ENCODE measurements around the gene CEP112. TPM values are rescaled to one million over a fixed set of nuclear protein-coding genes. Genes with fewer than 3 reads are reported as not detected.

CEP112 gene
- total and polyA plus RNA-seq, 2 of the 13 experiments (the other 11 are each of a cell fraction or from before 2014, with no cell fraction given) = 1.2 to 3.4 TPM

- CTCF ChIA-PET (ENCODE audit: low intra/inter-chr PET ratio, low total read pairs) = no interaction called here
- TF ChIP-seq RXRB (CRISPR knock-in tag; IDR thresholded peaks at IDR 0.05; ENCODE audit: borderline replicate concordance) (no peak), IRX3 (CRISPR knock-in tag; IDR thresholded peaks at IDR 0.05; ENCODE audit: borderline replicate concordance, low read depth) (no peak), NFYB (CRISPR knock-in tag; IDR thresholded peaks at IDR 0.05) (no peak), ZNF44 (CRISPR knock-in tag; IDR thresholded peaks at IDR 0.05) (no peak), HNF4G (IDR thresholded peaks at IDR 0.05; ENCODE audit: borderline replicate concordance, low read depth, low read length) (no peak), HNF4G (CRISPR knock-in tag; IDR thresholded peaks at IDR 0.05; ENCODE audit: borderline replicate concordance, low read depth) (no peak), ZNF784 (CRISPR knock-in tag; IDR thresholded peaks at IDR 0.05; ENCODE audit: borderline replicate concordance) (no peak)
- TF ChIP-seq, protein P1, sequence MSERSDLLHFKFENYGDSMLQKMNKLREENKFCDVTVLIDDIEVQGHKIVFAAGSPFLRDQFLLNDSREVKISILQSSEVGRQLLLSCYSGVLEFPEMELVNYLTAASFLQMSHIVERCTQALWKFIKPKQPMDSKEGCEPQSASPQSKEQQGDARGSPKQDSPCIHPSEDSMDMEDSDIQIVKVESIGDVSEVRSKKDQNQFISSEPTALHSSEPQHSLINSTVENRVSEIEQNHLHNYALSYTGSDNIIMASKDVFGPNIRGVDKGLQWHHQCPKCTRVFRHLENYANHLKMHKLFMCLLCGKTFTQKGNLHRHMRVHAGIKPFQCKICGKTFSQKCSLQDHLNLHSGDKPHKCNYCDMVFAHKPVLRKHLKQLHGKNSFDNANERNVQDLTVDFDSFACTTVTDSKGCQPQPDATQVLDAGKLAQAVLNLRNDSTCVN (CRISPR knock-in tag; IDR thresholded peaks at IDR 0.05; ENCODE audit: borderline replicate concordance) = no peak
- ATAC-seq (no peak), FAIRE-seq (no peak), DNase-seq (ENCODE audit: low spot score) (no peak)
- H2AFZ ChIP-seq (ENCODE audit: low read length) = no peak overlapping the region
- no peak overlapping the region for H3K4me3 ChIP-seq (replicated peaks in 1 of 3; ENCODE audit: insufficient read depth in 1 of 3, low read depth in 2 of 3, low read length in 3 of 3)
- POLR2A ChIA-PET = no interaction called here
- no peaks in the 10 kb centered on the region for H3K79me2 ChIP-seq (ENCODE audit: insufficient read depth, low read length)
- no peak overlapping the region for H3K27ac ChIP-seq (ENCODE audit: extremely low read length, insufficient read depth, low read length)
- no TSS peak for BruUV-seq (replicated peaks)
- H3K9me3 ChIP-seq (ENCODE audit: low read length) = 0 out of 2 replicates have a peak, but pooled peaks cover 4% of the 10 kb centered on the region
- H3K4me2 ChIP-seq (ENCODE audit: low read depth, low read length) = no peak overlapping the region
- H4K20me1 ChIP-seq (ENCODE audit: insufficient read depth, low read length) = no peaks in the 10 kb centered on the region
- H3K27me3 ChIP-seq (ENCODE audit: control insufficient read depth in 1 of 2, insufficient read depth in 2 of 2, low read length in 2 of 2) = no peaks in the 10 kb centered on the region
- no peak overlapping the region for H3K9ac ChIP-seq (ENCODE audit: insufficient read depth, low read depth, low read length)
- in situ Hi-C loops (cut with HindIII; ENCODE audit: extremely low pct_ligation_motif_present, low pct_unique_long_range_greater_than_20kb) = no loop called here
- H3K36me3 ChIP-seq (replicated peaks in 1 of 2; ENCODE audit: control insufficient read depth in 1 of 2, insufficient read depth in 2 of 2, low read length in 2 of 2) = no peaks in the 10 kb centered on the region
- H3K4me1 ChIP-seq (ENCODE audit: insufficient read depth, low read length) = peaks cover 13% of the 10 kb centered on the region; the same call in 1 of the 2 replicates
- intact Hi-C loops (cut with micrococcal nuclease; ENCODE audit: unreplicated experiment) = no loop called here
These were observed 104.9 kb downstream of the CEP112 start for GRCh38 chr17:66087073-66087472.

All from HepG2 (cell line).